Loucy (cell line): ENCODE results near the gene SPOCK1.

ENCODE experiments used
- H2AFZ ChIP-seq: fragments of 200-600 bp; sonication (generic); 2 replicates; pipeline ENCODE4 v1.6.0; 2016; ENCODE audit warnings: antibody characterized with exemption, mild to moderate bottlenecking, low read length, moderate library complexity
- H3F3A ChIP-seq: fragments of 200-600 bp; 2 replicates; pipeline ENCODE4 v1.6.0; 2016; ENCODE audit warnings: antibody characterized with exemption, low read depth, mild to moderate bottlenecking
- H3K27me3 ChIP-seq: fragments of 200-600 bp; sonication (generic); 2 replicates; pipeline ENCODE4 v1.6.1; 2014; ENCODE audit warnings: low read length, mild to moderate bottlenecking; ENCODE audit not compliant: insufficient read depth, poor library complexity, severe bottlenecking
- H3K36me3 ChIP-seq: fragments of 200-600 bp; sonication (generic); 2 replicates; pipeline ENCODE4 v1.6.1; 2016; ENCODE audit warnings: low read length; ENCODE audit not compliant: insufficient read depth
- H3K4me1 ChIP-seq: fragments of 200-600 bp; sonication (generic); 2 replicates; pipeline ENCODE4 v1.5.1; 2014; ENCODE audit warnings: low read length, mild to moderate bottlenecking; ENCODE audit not compliant: insufficient read depth, poor library complexity, severe bottlenecking
- H3K4me2 ChIP-seq: fragments of 200-600 bp; sonication (generic); 2 replicates; pipeline ENCODE4 v1.6.0; 2014; ENCODE audit warnings: antibody characterized with exemption, low read length, low read depth, mild to moderate bottlenecking; ENCODE audit not compliant: poor library complexity, severe bottlenecking
- H3K4me3 ChIP-seq: fragments of 200-600 bp; sonication (generic); 2 replicates; pipeline ENCODE4 v1.5.1; 2014; ENCODE audit warnings: low read length, mild to moderate bottlenecking, mixed read lengths; ENCODE audit not compliant: poor library complexity, severe bottlenecking
- H3K79me2 ChIP-seq: fragments of 200-600 bp; sonication (generic); 2 replicates; pipeline ENCODE4 v1.6.1; 2014; ENCODE audit warnings: low read length; ENCODE audit not compliant: insufficient read depth
- H3K9ac ChIP-seq: fragments of 200-600 bp; sonication (generic); 2 replicates; pipeline ENCODE4 v1.6.0; 2014; ENCODE audit warnings: mild to moderate bottlenecking, low read depth, low read length, moderate library complexity; ENCODE audit not compliant: poor library complexity, severe bottlenecking
- H3K9me2 ChIP-seq: fragments of 200-600 bp; sonication (generic); replicated peaks from 2 replicates; pipeline ENCODE4 v1.6.1; 2016; ENCODE audit warnings: low read depth, low read length, mixed read lengths
- H3K9me3 ChIP-seq: fragments of 200-600 bp; sonication (generic); 2 replicates; pipeline ENCODE4 v1.6.1; 2014; ENCODE audit warnings: mild to moderate bottlenecking, antibody characterized with exemption, low read length, low read depth; ENCODE audit not compliant: insufficient read depth
- H4K20me1 ChIP-seq: fragments of 200-600 bp; sonication (generic); 2 replicates; pipeline ENCODE4 v1.6.0; 2014; ENCODE audit warnings: antibody characterized with exemption, low read length, mild to moderate bottlenecking; ENCODE audit not compliant: insufficient read depth, poor library complexity, severe bottlenecking
- CTCF ChIP-seq: fragments of 200-600 bp; sonication (generic); conservative IDR thresholded peaks from 2 replicates; pipeline ENCODE4 v1.5.1; 2014; ENCODE audit warnings: mild to moderate bottlenecking, antibody characterized with exemption, low read length
- EZH2phosphoT487 ChIP-seq: fragments of 200-600 bp; IDR thresholded peaks from 2 replicates; pipeline ENCODE4 v1.6.1; 2018; ENCODE audit warnings: antibody characterized with exemption, mild to moderate bottlenecking, moderate library complexity, borderline replicate concordance

Gene SPOCK1

DNA sequence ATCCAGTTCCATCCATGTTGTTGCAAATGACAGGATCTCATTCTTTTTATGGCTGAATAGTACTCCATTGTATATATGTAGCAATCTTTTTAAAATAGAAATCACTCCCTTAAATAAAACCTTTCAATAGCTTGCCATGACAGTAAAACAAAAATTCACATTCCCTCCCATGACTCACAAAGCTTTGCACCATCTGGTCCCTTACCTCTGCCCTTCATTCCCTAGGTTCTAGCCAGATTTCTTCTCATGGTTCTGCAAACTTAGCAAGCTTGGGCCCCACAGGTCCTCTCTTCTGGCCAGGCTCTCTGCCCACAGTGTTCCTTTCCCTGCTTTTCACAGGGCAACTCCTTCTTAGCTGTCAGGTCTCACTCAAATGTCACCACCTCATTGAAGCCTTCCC, 4.3 kb upstream of the SPOCK1 start:
- no peak overlapping the region for H3K4me2 ChIP-seq
- no peak for TF ChIP-seq EZH2phosphoT487
- TF ChIP-seq CTCF: no peak

GRCh38 chr5:137502632-137503031, 3.5 kb upstream of the SPOCK1 start:
- Histone ChIP-seq H3K4me3 (no peak overlapping the region), H3K9ac (no peak overlapping the region), H3K9me3 (no peaks in the 10 kb centered on the region), H3K27me3 (no peaks in the 10 kb centered on the region), H3K9me2 (no peaks in the 10 kb centered on the region), H3K79me2 (no peaks in the 10 kb centered on the region), H3K36me3 (no peaks in the 10 kb centered on the region), H3K4me1 (no peaks in the 10 kb centered on the region), H2AFZ (no peak overlapping the region), H4K20me1 (no peaks in the 10 kb centered on the region), H3F3A (no peaks in the 10 kb centered on the region), H3K4me2 (no peak overlapping the region)
- TF ChIP-seq CTCF: no peak
- no peak for TF ChIP-seq EZH2phosphoT487

More for the DNA sequence above, 4.3 kb upstream of the SPOCK1 start:
- no peaks in the 10 kb centered on the region for H3K9me3 ChIP-seq
- H3K9me2 ChIP-seq: no peaks in the 10 kb centered on the region
- no peaks in the 10 kb centered on the region for H3K36me3 ChIP-seq
- H3K9ac ChIP-seq: no peak overlapping the region
- H2AFZ ChIP-seq: no peak overlapping the region
- no peaks in the 10 kb centered on the region for H3F3A ChIP-seq
- H3K27me3 ChIP-seq: no peaks in the 10 kb centered on the region
- H4K20me1 ChIP-seq: no peaks in the 10 kb centered on the region
- H3K4me1 ChIP-seq: no peaks in the 10 kb centered on the region
- no peak overlapping the region for H3K4me3 ChIP-seq
- no peaks in the 10 kb centered on the region for H3K79me2 ChIP-seq

GRCh38 chr5:137501846-137502406, 2.8 kb upstream of the SPOCK1 start:
- Histone ChIP-seq H3K4me2 (no peak overlapping the region), H3K36me3 (no peaks in the 10 kb centered on the region), H3K9ac (no peak overlapping the region), H3K79me2 (no peaks in the 10 kb centered on the region), H4K20me1 (no peaks in the 10 kb centered on the region), H3K9me3 (no peaks in the 10 kb centered on the region), H3K4me1 (no peaks in the 10 kb centered on the region), H3K27me3 (no peaks in the 10 kb centered on the region), H2AFZ (no peak overlapping the region), H3K9me2 (no peaks in the 10 kb centered on the region), H3K4me3 (no peak overlapping the region), H3F3A (no peaks in the 10 kb centered on the region)
- TF ChIP-seq CTCF: no peak
- no peak for TF ChIP-seq EZH2phosphoT487
